HepG2 (cell line): ENCODE data around the gene KRTCAP2. TPM values are rescaled to one million over a fixed set of nuclear protein-coding genes. Genes with fewer than 3 reads are reported as not detected.

Experiments used
- BATF2 ChIP-seq: sonication (generic); formaldehyde crosslinking; IDR thresholded peaks from 2 replicates; pipeline ENCODE4 v1.8.0; 2022; ENCODE audit warnings: mild to moderate bottlenecking, missing genetic modification reagents, moderate library complexity
- CEBPG ChIP-seq: IDR thresholded peaks from 2 replicates; pipeline ENCODE4 v1.6.1; 2016
- EP300 ChIP-seq, 3 experiments: sonication (generic) in 1 of 3; formaldehyde crosslinking in 1 of 3; IDR thresholded peaks; 2 replicates each; pipeline versions ENCODE4 v1.5.1 to v1.6.1; 2011 to 2020; ENCODE audit warnings: low read depth in 2 of 3, low read length in 2 of 3, borderline replicate concordance in 1 of 3, improper control_type of control experiment in 1 of 3, mild to moderate bottlenecking in 1 of 3, missing genetic modification reagents in 1 of 3, moderate library complexity in 1 of 3
- FIP1L1 ChIP-seq: fragments of 200-400 bp; formaldehyde crosslinking; IDR thresholded peaks from 2 replicates; pipeline ENCODE4 v1.6.1; 2018; ENCODE audit warnings: low read depth, mild to moderate bottlenecking, low read length, moderate library complexity, borderline replicate concordance; ENCODE audit not compliant: insufficient read depth
- FOXK1 ChIP-seq: sonication (generic); formaldehyde crosslinking; IDR thresholded peaks from 2 replicates; pipeline ENCODE4 v1.4.0; 2020; ENCODE audit warnings: low read depth, missing genetic modification reagents, borderline replicate concordance
- GABPA ChIP-seq, 2 experiments: IDR thresholded peaks; 2 replicates each; pipeline ENCODE4 v1.6.1; 2011 to 2016; ENCODE audit warnings: low read depth in 2 of 2, low read length in 1 of 2, missing biosample characterization in 1 of 2, missing genetic modification characterization in 1 of 2
- GMEB1 ChIP-seq: sonication (generic); formaldehyde crosslinking; IDR thresholded peaks from 2 replicates; pipeline ENCODE4 v1.5.1; 2020; ENCODE audit warnings: missing genetic modification reagents, mild to moderate bottlenecking, borderline replicate concordance
- HDAC6 ChIP-seq: fragments of 200-600 bp; sonication (generic); IDR thresholded peaks from 2 replicates; pipeline ENCODE4 v1.7.0; 2017; ENCODE audit warnings: mild to moderate bottlenecking, antibody characterized with exemption, low read length, low read depth
- HMGXB3 ChIP-seq: sonication (generic); formaldehyde crosslinking; IDR thresholded peaks from 2 replicates; pipeline ENCODE4 v1.4.0; 2020; ENCODE audit warnings: missing genetic modification reagents, borderline replicate concordance
- HOXA9 ChIP-seq: sonication (generic); formaldehyde crosslinking; IDR thresholded peaks from 2 replicates; pipeline ENCODE4 v1.8.1; 2022; ENCODE audit warnings: missing genetic modification reagents, mild to moderate bottlenecking, moderate library complexity, borderline replicate concordance
- MTERF4 ChIP-seq: sonication (generic); formaldehyde crosslinking; IDR thresholded peaks from 2 replicates; pipeline ENCODE4 v1.8.0; 2023; ENCODE audit warnings: mild to moderate bottlenecking, missing genetic modification reagents
- NFATC3 ChIP-seq: sonication (generic); formaldehyde crosslinking; IDR thresholded peaks from 2 replicates; pipeline ENCODE4 v1.5.1; 2020; ENCODE audit warnings: mild to moderate bottlenecking, missing genetic modification reagents
- NFE2L1 ChIP-seq: sonication (generic); formaldehyde crosslinking; IDR thresholded peaks from 2 replicates; pipeline ENCODE4 v1.4.0; 2020; ENCODE audit warnings: missing genetic modification reagents, mild to moderate bottlenecking, borderline replicate concordance
- YEATS2 ChIP-seq: sonication (generic); formaldehyde crosslinking; IDR thresholded peaks from 2 replicates; pipeline ENCODE4 v1.4.0; 2020; ENCODE audit warnings: missing genetic modification reagents, borderline replicate concordance
- ZBTB3 ChIP-seq: sonication (generic); formaldehyde crosslinking; IDR thresholded peaks from 2 replicates; pipeline ENCODE4 v1.4.0; 2020; ENCODE audit warnings: low read depth, mild to moderate bottlenecking, moderate library complexity, missing genetic modification reagents, borderline replicate concordance
- ZNF44 ChIP-seq: sonication (generic); formaldehyde crosslinking; IDR thresholded peaks from 2 replicates; pipeline ENCODE4 v1.5.1; 2020; ENCODE audit warnings: mild to moderate bottlenecking, missing genetic modification reagents
- ZNF784 ChIP-seq: sonication (generic); formaldehyde crosslinking; IDR thresholded peaks from 2 replicates; pipeline ENCODE4 v1.5.1; 2020; ENCODE audit warnings: missing genetic modification reagents, mild to moderate bottlenecking, borderline replicate concordance
- ZNF891 ChIP-seq: sonication (generic); formaldehyde crosslinking; IDR thresholded peaks from 2 replicates; pipeline ENCODE4 v1.5.0; 2020; ENCODE audit warnings: mild to moderate bottlenecking, missing genetic modification reagents
- polyA plus RNA-seq, 8 experiments: library from polyadenylated mRNA; depleted of rRNA in 3 of 8; stranded (reverse) in 7 of 8; unstranded in 1 of 8; fragments of >200 nt; fragmentation: Illumina TruSeq in 4 of 8; extraction: Trizol in 4 of 8; gene quantifications; 2 replicates each; pipeline versions ENCODE4 v1.2.1 to v1.2.3, GENCODE V29; 2011 to 2016; ENCODE audit warnings: low read depth in 4 of 8, missing spikeins in 1 of 8, mixed read lengths in 1 of 8; ENCODE audit not compliant: insufficient read depth in 1 of 8
- total RNA-seq, 5 experiments: library from RNA; depleted of rRNA; stranded (reverse); fragments of >200 nt; fragmentation: Illumina TruSeq; extraction: Trizol; gene quantifications; 2 replicates each; pipeline ENCODE4 v1.2.3, GENCODE V29; 2016; ENCODE audit warnings: low read depth in 1 of 5

Gene KRTCAP2
- total and polyA plus RNA-seq, 2 of the 13 experiments (the other 11 are each of a cell fraction or from before 2014, with no cell fraction given): 77.3 to 79.4 TPM

- TF ChIP-seq GABPA (IDR thresholded peaks at IDR 0.05; ENCODE audit: low read depth, low read length) (no peak), GABPA (CRISPR knock-in tag; IDR thresholded peaks at IDR 0.05; ENCODE audit: low read depth) (no peak), GMEB1 (CRISPR knock-in tag) (no peak), ZNF784 (CRISPR knock-in tag) (no peak), EP300 (IDR thresholded peaks at IDR 0.05; ENCODE audit: low read depth in 2 of 2, low read length in 2 of 2) (no peak), EP300 (CRISPR knock-in tag; IDR thresholded peaks at IDR 0.05; ENCODE audit: borderline replicate concordance) (no peak), HDAC6 (no peak), ZNF44 (CRISPR knock-in tag) (no peak), ZNF891 (CRISPR knock-in tag) (peak; percentile 85; the same call in 1 of the 2 replicates), FIP1L1 (no peak), NFE2L1 (CRISPR knock-in tag) (no peak), NFATC3 (CRISPR knock-in tag) (no peak), CEBPG (CRISPR knock-in tag) (no peak), YEATS2 (no peak), MTERF4 (CRISPR knock-in tag) (peak; percentile 85; the same call in 1 of the 2 replicates), FOXK1 (CRISPR knock-in tag) (no peak), BATF2 (CRISPR knock-in tag) (no peak), ZBTB3 (CRISPR knock-in tag) (no peak), HOXA9 (CRISPR knock-in tag) (no peak), HMGXB3 (CRISPR knock-in tag) (0 out of 2 replicates have a peak, but pooled peaks have one; percentile 7)
These were observed 44.9 kb downstream of the KRTCAP2 start (continued) for GRCh38 chr1:155127967-155128754.
